Ectodermal cell (in vitro differentiated cells): ENCODE measurements around the gene SMU1.

Experiments
- H3K27ac ChIP-seq: 2 replicates; pipeline ENCODE4 v1.7.0; 2013; ENCODE audit warnings: mild to moderate bottlenecking, low read depth, low read length; ENCODE audit not compliant: insufficient read depth, poor library complexity, severe bottlenecking
- H3K27me3 ChIP-seq: 2 replicates; pipeline ENCODE4 v1.7.0; 2013; ENCODE audit warnings: mild to moderate bottlenecking, low read length; ENCODE audit not compliant: insufficient read depth, control insufficient read depth, poor library complexity, severe bottlenecking
- H3K36me3 ChIP-seq: one replicate; pipeline ENCODE4 v1.7.0; 2013; ENCODE audit warnings: low read length; ENCODE audit not compliant: control insufficient read depth, insufficient read depth
- H3K4me1 ChIP-seq: one replicate; pipeline ENCODE4 v1.7.0; 2013; ENCODE audit warnings: low read length; ENCODE audit not compliant: control insufficient read depth, insufficient read depth
- H3K4me3 ChIP-seq: 2 replicates; pipeline ENCODE4 v1.7.0; 2013; ENCODE audit warnings: low read depth, low read length, control low read depth; ENCODE audit not compliant: insufficient read depth
- H3K9me3 ChIP-seq: 2 replicates; pipeline ENCODE4 v1.7.0; 2013; ENCODE audit warnings: mild to moderate bottlenecking, low read length, moderate library complexity; ENCODE audit not compliant: control insufficient read depth
- WGBS, 2 experiments: methylation state at CpG; one replicate each; pipeline ENCODE4 v1.1.7; 2013; ENCODE audit warnings: missing lambda C conversion rate in 2 of 2; 5-methylcytosine and 5-hydroxymethylcytosine counted together

Gene SMU1

GRCh38 chr9:33113799-33114547 lies 37.5 kb upstream of the SMU1 start:
- no peak overlapping the region for H3K4me3 ChIP-seq
- 93 to 95% methylated on average over 11 of the region's 11 CpGs for WGBS, 2 experiments

GRCh38 chr9:33112094-33112493 lies 35.6 kb upstream of the SMU1 start:
- no peaks in the 10 kb centered on the region for H3K9me3 ChIP-seq
- H3K27ac ChIP-seq, result no peak overlapping the region
- no peaks in the 10 kb centered on the region for H3K27me3 ChIP-seq
- WGBS, 2 experiments, result 80 to 82% methylated on average over 4 of the region's 4 CpGs
- H3K4me1 ChIP-seq, result peaks cover 4% of the 10 kb centered on the region
- H3K4me3 ChIP-seq, result no peak overlapping the region
- H3K36me3 ChIP-seq, result no peaks in the 10 kb centered on the region

More at GRCh38 chr9:33113799-33114547, 37.5 kb upstream of the SMU1 start:
- Histone ChIP-seq H3K36me3 (no peaks in the 10 kb centered on the region), H3K9me3 (no peaks in the 10 kb centered on the region), H3K27me3 (no peaks in the 10 kb centered on the region), H3K4me1 (no peaks in the 10 kb centered on the region), H3K27ac (no peak overlapping the region)

- Histone ChIP-seq H3K27ac (no peak overlapping the region), H3K27me3 (no peaks in the 10 kb centered on the region), H3K36me3 (no peaks in the 10 kb centered on the region), H3K4me3 (no peak overlapping the region), H3K9me3 (no peaks in the 10 kb centered on the region), H3K4me1 (peaks cover 8% of the 10 kb centered on the region)
- WGBS, 2 experiments, result 82 to 85% methylated on average over 5 of the region's 5 CpGs
These were observed 35.2 kb upstream of the SMU1 start for GRCh38 chr9:33111631-33112030.

GRCh38 chr9:33110686-33111085 lies 34.2 kb upstream of the SMU1 start:
- Histone ChIP-seq H3K36me3 (no peaks in the 10 kb centered on the region), H3K9me3 (no peaks in the 10 kb centered on the region), H3K27ac (no peak overlapping the region), H3K27me3 (no peaks in the 10 kb centered on the region), H3K4me3 (no peak overlapping the region), H3K4me1 (peaks cover 8% of the 10 kb centered on the region)
- WGBS, 2 experiments, result 95 to 99% methylated on average over 5 of the region's 5 CpGs

DNA sequence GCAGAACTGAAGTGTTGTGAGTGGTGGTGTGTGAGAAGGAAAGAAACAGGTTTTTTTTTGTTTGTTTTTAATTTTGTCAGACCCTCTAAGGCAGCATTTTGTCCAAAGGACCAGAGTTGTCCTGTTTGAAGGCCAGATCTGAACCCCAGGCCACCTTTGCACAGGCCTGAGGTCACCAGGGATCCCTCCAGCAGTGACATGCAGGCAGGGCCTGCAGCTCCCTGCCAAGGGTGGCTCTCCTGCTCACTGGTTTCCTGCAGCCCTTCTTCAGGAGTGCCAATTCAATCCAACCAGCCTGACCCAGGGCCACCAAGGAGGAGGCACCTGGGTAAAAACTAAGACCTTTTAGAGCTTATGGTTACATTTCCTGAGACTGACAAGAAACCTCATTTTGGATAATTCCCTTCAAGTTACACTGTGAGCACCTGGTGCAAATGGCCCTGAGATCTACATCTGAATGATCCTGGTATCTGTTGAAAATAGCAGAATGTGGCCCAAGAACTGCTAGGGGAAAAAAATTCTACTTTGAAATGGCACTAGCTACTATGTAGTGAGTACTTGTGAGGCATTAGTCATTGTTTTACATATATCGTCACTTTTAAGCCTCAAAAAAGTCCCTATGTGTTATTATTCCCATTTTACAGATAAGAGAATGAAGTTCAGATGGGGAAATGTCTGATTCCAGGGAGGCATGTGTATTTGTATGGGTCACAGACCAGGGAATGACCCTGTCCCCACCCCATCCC lies 33.5 kb upstream of the SMU1 start:
- H3K27ac ChIP-seq, result no peak overlapping the region
- no peaks in the 10 kb centered on the region for H3K9me3 ChIP-seq
- H3K4me3 ChIP-seq, result no peak overlapping the region
- no peaks in the 10 kb centered on the region for H3K36me3 ChIP-seq
- H3K27me3 ChIP-seq, result no peaks in the 10 kb centered on the region
- 100% methylated on average over 1 of the region's 1 CpG; no CpG with 5 or more reads in 1 of the 2 experiments for WGBS, 2 experiments
- H3K4me1 ChIP-seq, result peaks cover 8% of the 10 kb centered on the region

- no peaks in the 10 kb centered on the region for H3K27me3 ChIP-seq
- 89 to 94% methylated on average over 2 to 3 of the region's 3 CpGs for WGBS, 2 experiments
- H3K9me3 ChIP-seq, result no peaks in the 10 kb centered on the region
- H3K27ac ChIP-seq, result no peak overlapping the region
- H3K36me3 ChIP-seq, result no peaks in the 10 kb centered on the region
- H3K4me3 ChIP-seq, result no peak overlapping the region
- H3K4me1 ChIP-seq, result peaks cover 8% of the 10 kb centered on the region
These were observed 32.6 kb upstream of the SMU1 start for GRCh38 chr9:33109097-33109496.

GRCh38 chr9:33108472-33108871 lies 32.0 kb upstream of the SMU1 start:
- H3K4me1 ChIP-seq, result peaks cover 12% of the 10 kb centered on the region
- WGBS, 2 experiments, result 93 to 98% methylated on average over 3 of the region's 3 CpGs
- no peaks in the 10 kb centered on the region for H3K27me3 ChIP-seq
- no peak overlapping the region for H3K27ac ChIP-seq
- H3K36me3 ChIP-seq, result no peaks in the 10 kb centered on the region
- no peak overlapping the region for H3K4me3 ChIP-seq
- H3K9me3 ChIP-seq, result no peaks in the 10 kb centered on the region

DNA sequence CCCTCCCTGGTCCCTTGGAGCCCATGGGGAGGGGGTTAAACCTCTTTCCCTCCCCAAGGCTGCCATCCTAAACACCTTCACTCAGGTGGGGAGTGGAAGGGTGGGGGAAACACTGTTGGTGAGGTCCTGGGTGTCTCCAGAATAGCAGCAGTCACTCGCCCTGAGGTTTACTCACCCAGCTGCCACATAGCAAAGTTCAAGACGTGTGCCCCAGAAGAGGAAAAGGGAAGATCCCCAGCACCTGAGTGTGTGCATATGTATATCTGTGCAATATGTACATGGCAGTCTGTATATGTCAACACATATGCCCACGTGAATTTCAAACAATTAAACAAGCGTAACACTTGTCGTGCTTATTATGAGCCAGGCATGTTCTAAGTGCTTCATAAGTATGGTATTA lies 31.3 kb upstream of the SMU1 start:
- H3K36me3 ChIP-seq, result no peaks in the 10 kb centered on the region
- peaks cover 19% of the 10 kb centered on the region for H3K4me1 ChIP-seq
- H3K9me3 ChIP-seq, result no peaks in the 10 kb centered on the region
- no peak overlapping the region for H3K27ac ChIP-seq
- H3K27me3 ChIP-seq, result no peaks in the 10 kb centered on the region
- no peak overlapping the region for H3K4me3 ChIP-seq
- WGBS, 2 experiments, result 70 to 76% methylated on average over 5 of the region's 5 CpGs

DNA sequence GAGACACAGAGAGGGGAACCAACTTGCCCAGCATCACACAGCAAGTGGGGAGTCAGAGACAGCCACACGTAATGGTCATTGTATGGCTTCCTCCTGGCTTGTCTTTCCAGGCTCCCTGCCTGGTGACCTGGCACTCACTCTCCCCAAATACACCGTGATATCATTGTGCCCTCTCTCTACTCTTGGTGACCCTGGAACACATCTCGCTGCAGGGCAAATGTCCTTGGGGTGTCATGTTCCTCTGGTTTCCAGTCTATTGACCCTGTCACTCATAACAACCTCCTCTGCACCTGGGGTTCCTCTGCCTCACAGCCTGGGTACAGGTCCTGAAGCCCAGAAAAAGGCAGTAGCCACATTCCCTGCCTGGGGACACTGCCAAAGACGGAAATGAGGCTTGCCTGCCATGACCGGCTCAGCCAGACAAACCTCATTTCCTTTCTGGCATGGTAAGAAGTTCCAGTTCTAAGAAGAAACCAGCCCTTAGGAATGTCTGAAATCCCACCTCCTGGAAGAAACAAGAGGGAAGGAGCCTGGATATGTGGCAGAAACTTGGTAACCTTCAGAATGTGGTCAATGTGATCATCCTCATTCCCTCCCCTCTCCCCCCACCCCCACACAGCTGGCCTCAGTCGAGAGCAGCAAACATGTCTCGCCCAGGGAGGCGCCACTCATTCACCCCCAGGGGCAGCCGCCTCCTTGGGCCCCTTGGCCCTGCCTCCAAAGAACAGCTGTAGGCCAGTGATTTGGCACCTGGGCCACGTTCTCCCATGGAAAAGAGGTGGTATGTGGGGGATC lies 30.6 kb upstream of the SMU1 start:
- Histone ChIP-seq H3K9me3 (no peaks in the 10 kb centered on the region), H3K4me1 (peaks cover 20% of the 10 kb centered on the region), H3K36me3 (no peaks in the 10 kb centered on the region), H3K4me3 (no peak overlapping the region), H3K27me3 (no peaks in the 10 kb centered on the region), H3K27ac (no peak overlapping the region)
- 69 to 72% methylated on average over 10 of the region's 10 CpGs for WGBS, 2 experiments

- no peak overlapping the region for H3K4me3 ChIP-seq
- no peaks in the 10 kb centered on the region for H3K36me3 ChIP-seq
- no peaks in the 10 kb centered on the region for H3K27me3 ChIP-seq
- H3K27ac ChIP-seq, result no peak overlapping the region
- 81 to 92% methylated on average over 4 of the region's 4 CpGs for WGBS, 2 experiments
- no peaks in the 10 kb centered on the region for H3K9me3 ChIP-seq
- H3K4me1 ChIP-seq, result peaks cover 20% of the 10 kb centered on the region
These were observed 29.9 kb upstream of the SMU1 start for GRCh38 chr9:33106372-33106771.
